ENCODE data around the gene FSHB. TPM values are rescaled to one million over a fixed set of nuclear protein-coding genes. Genes with fewer than 3 reads are reported as not detected.
A peak's percentile ranks its signal among the peaks of the same experiment; 100 is the strongest.

FSHB gene
- polyA plus RNA-seq, 1 of the 3 experiments (the other 2 are of a cell fraction), result not detected

DNA sequence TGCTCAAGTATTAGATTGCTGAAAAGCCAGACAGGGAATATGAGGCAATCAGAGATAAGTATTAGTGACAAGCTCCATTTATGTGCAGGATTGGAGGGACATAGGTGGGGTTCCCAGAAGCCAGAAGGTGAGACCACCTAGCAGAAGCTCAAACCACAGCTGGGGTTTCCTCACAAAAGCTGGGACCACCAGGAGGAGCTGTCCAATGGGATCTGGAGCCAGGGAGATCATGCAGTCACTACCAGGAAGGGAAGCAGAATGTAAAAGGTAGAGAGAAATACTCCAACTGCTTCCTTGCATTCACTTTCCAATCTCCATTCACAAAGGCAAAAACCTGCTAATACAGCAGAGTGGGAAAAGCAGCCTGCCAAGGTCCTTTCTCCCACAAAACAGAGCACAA lies 5.2 kb upstream of the FSHB start:
- Histone ChIP-seq H3K79me2 (ENCODE audit: insufficient read depth) (no peaks in the 10 kb centered on the region), H2AFZ (ENCODE audit: low read depth) (no peak overlapping the region), H3K9me3 (no peaks in the 10 kb centered on the region), H3K9me2 (no peaks in the 10 kb centered on the region), H4K20me1 (ENCODE audit: insufficient read depth) (no peaks in the 10 kb centered on the region), H3K9ac (no peak overlapping the region), H3K27ac (ENCODE audit: low read depth in 2 of 2, low read length in 1 of 2) (no peak overlapping the region), H3K4me1 (ENCODE audit: control insufficient read depth in 1 of 2, insufficient read depth in 2 of 2, low read depth in 1 of 2, low read length in 1 of 2) (no peaks in the 10 kb centered on the region), H3F3A (replicated peaks; ENCODE audit: insufficient read depth) (no peaks in the 10 kb centered on the region), H3K36me3 (replicated peaks in 1 of 2; ENCODE audit: control insufficient read depth in 1 of 2, insufficient read depth in 2 of 2, low read length in 1 of 2) (no peaks in the 10 kb centered on the region), H3K27me3 (ENCODE audit: insufficient read depth) (no peaks in the 10 kb centered on the region), H3K4me3 (ENCODE audit: low read depth in 2 of 2, low read length in 1 of 2) (no peak overlapping the region), H3K4me2 (no peak overlapping the region)
- CTCF ChIA-PET, result no interaction called here
- no peak for DNase-seq
- no peak for TF ChIP-seq RFX5 (IDR thresholded peaks at IDR 0.05; ENCODE audit: low read length)
- TF ChIP-seq, protein P1, sequence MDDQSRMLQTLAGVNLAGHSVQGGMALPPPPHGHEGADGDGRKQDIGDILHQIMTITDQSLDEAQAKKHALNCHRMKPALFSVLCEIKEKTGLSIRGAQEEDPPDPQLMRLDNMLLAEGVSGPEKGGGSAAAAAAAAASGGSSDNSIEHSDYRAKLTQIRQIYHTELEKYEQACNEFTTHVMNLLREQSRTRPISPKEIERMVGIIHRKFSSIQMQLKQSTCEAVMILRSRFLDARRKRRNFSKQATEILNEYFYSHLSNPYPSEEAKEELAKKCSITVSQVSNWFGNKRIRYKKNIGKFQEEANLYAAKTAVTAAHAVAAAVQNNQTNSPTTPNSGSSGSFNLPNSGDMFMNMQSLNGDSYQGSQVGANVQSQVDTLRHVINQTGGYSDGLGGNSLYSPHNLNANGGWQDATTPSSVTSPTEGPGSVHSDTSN (IDR thresholded peaks at IDR 0.05), result no peak
- no peak for TF ChIP-seq YY1 (IDR thresholded peaks at IDR 0.05; ENCODE audit: low read depth)
- TF ChIP-seq CTCF (IDR thresholded peaks at IDR 0.05), result peak; percentile 33
- POLR2A ChIA-PET, result no interaction called here

DNA sequence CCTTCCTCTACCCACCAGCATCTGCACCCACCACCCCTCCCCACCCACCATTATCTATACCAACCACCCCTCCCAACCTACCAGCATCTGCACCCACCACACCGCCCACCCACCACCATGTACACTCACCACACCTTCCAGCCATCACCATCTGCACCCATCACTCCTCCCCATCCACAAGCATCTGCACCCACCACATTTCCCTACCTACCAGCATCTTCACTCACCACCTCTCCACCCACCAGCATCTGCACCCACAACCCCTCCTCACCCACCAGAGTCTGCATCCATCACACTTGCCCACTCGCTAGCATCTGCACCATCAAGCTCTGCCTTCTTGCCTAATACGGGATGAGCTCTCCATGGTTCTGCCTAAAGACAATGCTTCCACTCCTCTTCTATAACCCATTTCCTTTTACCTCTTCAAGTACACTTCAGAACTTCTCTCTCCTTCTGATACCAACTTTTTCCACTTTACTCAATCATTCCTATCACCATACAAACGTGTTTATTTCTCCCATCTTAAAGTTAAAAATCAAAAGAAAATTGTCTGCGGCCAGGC lies 2.4 kb upstream of the FSHB start:
- no peaks in the 10 kb centered on the region for H4K20me1 ChIP-seq (ENCODE audit: insufficient read depth)
- TF ChIP-seq, protein P2, sequence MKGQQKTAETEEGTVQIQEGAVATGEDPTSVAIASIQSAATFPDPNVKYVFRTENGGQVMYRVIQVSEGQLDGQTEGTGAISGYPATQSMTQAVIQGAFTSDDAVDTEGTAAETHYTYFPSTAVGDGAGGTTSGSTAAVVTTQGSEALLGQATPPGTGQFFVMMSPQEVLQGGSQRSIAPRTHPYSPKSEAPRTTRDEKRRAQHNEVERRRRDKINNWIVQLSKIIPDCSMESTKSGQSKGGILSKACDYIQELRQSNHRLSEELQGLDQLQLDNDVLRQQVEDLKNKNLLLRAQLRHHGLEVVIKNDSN (IDR thresholded peaks at IDR 0.05; ENCODE audit: borderline replicate concordance, low read depth), result no peak
- peak; percentile 84 for TF ChIP-seq REST (IDR thresholded peaks at IDR 0.05; ENCODE audit: low read depth, low read length)
- 20% methylated on average over 5 of the region's 5 CpGs for WGBS (ENCODE audit: low lambda C conversion rate)

More for the DNA sequence above, 2.4 kb upstream of the FSHB start:
- Histone ChIP-seq H3K27ac (ENCODE audit: low read depth in 2 of 2, low read length in 1 of 2) (no peak overlapping the region), H3K4me3 (ENCODE audit: low read depth in 2 of 2, low read length in 1 of 2) (no peak overlapping the region), H3K9me3 (no peaks in the 10 kb centered on the region), H3F3A (replicated peaks; ENCODE audit: insufficient read depth) (no peaks in the 10 kb centered on the region), H3K9me2 (no peaks in the 10 kb centered on the region), H3K27me3 (ENCODE audit: insufficient read depth) (no peaks in the 10 kb centered on the region), H2AFZ (ENCODE audit: low read depth) (no peak overlapping the region), H3K79me2 (ENCODE audit: insufficient read depth) (no peaks in the 10 kb centered on the region), H3K4me1 (ENCODE audit: control insufficient read depth in 1 of 2, insufficient read depth in 2 of 2, low read depth in 1 of 2, low read length in 1 of 2) (no peaks in the 10 kb centered on the region), H3K36me3 (replicated peaks in 1 of 2; ENCODE audit: control insufficient read depth in 1 of 2, insufficient read depth in 2 of 2, low read length in 1 of 2) (no peaks in the 10 kb centered on the region), H3K9ac (no peak overlapping the region), H3K4me2 (no peak overlapping the region)
- CTCF ChIA-PET, result no interaction called here
- DNase-seq, result no peak
- POLR2A ChIA-PET, result no interaction called here
